ENCODE results near the gene SLC25A47.
A peak's percentile ranks its signal among the peaks of the same experiment; 100 is the strongest.
"Not testable (repeated sequence)": the region's sequence is repeated elsewhere in the genome, so short reads cannot be mapped to it uniquely, and the experiment has no call there.

Gene SLC25A47

GRCh38 chr14:100279563-100279962 lies 43.6 kb upstream of the SLC25A47 start:
- peak overlapping the region in 2 of 3 experiments; percentile 1 to 13 for H3K27ac Mint-ChIP-seq
- peaks cover 21% of the 10 kb centered on the region for H3K36me3 Mint-ChIP-seq (ENCODE audit: low read depth)

GRCh38 chr14:100281286-100282082 lies 41.7 kb upstream of the SLC25A47 start:
- no peaks in the 10 kb centered on the region for H3K9me3 Mint-ChIP-seq
- H3K4me1 Mint-ChIP-seq: peaks cover 4% of the 10 kb centered on the region
- no peak overlapping the region for H3K27ac Mint-ChIP-seq
- H3K4me3 Mint-ChIP-seq: no peak overlapping the region
- TF ChIP-seq CTCF (IDR thresholded peaks at IDR 0.05; ENCODE audit: unreplicated experiment in 3 of 3): no peak
- H3K27me3 Mint-ChIP-seq (ENCODE audit: low read depth): no peaks in the 10 kb centered on the region
- H3K36me3 Mint-ChIP-seq (ENCODE audit: low read depth): peaks cover 16% of the 10 kb centered on the region

More at GRCh38 chr14:100279563-100279962, 43.6 kb upstream of the SLC25A47 start:
- no peaks in the 10 kb centered on the region for H3K4me1 Mint-ChIP-seq
- H3K9me3 Mint-ChIP-seq: no peaks in the 10 kb centered on the region
- no peak for TF ChIP-seq CTCF (IDR thresholded peaks at IDR 0.05; ENCODE audit: unreplicated experiment in 3 of 3)
- H3K27me3 Mint-ChIP-seq (ENCODE audit: low read depth): no peaks in the 10 kb centered on the region
- H3K4me3 Mint-ChIP-seq: no peak overlapping the region

GRCh38 chr14:100282083-100282350 lies 41.1 kb upstream of the SLC25A47 start:
- peaks cover 16% of the 10 kb centered on the region for H3K36me3 Mint-ChIP-seq (ENCODE audit: low read depth)

GRCh38 chr14:100282766-100283419 lies 40.2 kb upstream of the SLC25A47 start:
- H3K36me3 Mint-ChIP-seq (ENCODE audit: low read depth): peaks cover 12% of the 10 kb centered on the region
- no peaks in the 10 kb centered on the region for H3K27me3 Mint-ChIP-seq (ENCODE audit: low read depth)
- no peak for TF ChIP-seq CTCF (IDR thresholded peaks at IDR 0.05; ENCODE audit: unreplicated experiment in 3 of 3)
- H3K4me3 Mint-ChIP-seq: peak overlapping the region; percentile 61 to 70 (median 62)
- peaks cover 9% of the 10 kb centered on the region for H3K4me1 Mint-ChIP-seq
- H3K27ac Mint-ChIP-seq: peak overlapping the region; percentile 71 to 83 (median 83)
- H3K9me3 Mint-ChIP-seq: no peaks in the 10 kb centered on the region

More at GRCh38 chr14:100282083-100282350, 41.1 kb upstream of the SLC25A47 start:
- Mint-ChIP-seq H3K27ac (peak overlapping the region in 2 of 3 experiments; percentile 71 to 83), H3K9me3 (no peaks in the 10 kb centered on the region), H3K4me3 (no peak overlapping the region), H3K4me1 (peaks cover 4% of the 10 kb centered on the region), H3K27me3 (ENCODE audit: low read depth) (no peaks in the 10 kb centered on the region)
- TF ChIP-seq CTCF (IDR thresholded peaks at IDR 0.05; ENCODE audit: unreplicated experiment in 3 of 3): no peak

GRCh38 chr14:100283436-100283835 lies 39.7 kb upstream of the SLC25A47 start:
- H3K9me3 Mint-ChIP-seq; H3K27me3 Mint-ChIP-seq (ENCODE audit: low read depth); H3K4me1 Mint-ChIP-seq: not testable (repeated sequence)
- peak overlapping the region; percentile 71 to 83 (median 83) for H3K27ac Mint-ChIP-seq
- H3K4me3 Mint-ChIP-seq: peak overlapping the region; percentile 55 to 62 (median 61)
- H3K36me3 Mint-ChIP-seq (ENCODE audit: low read depth): peaks cover 12% of the 10 kb centered on the region

- H3K36me3 Mint-ChIP-seq (ENCODE audit: low read depth): peaks cover 11% of the 10 kb centered on the region
- H3K4me3 Mint-ChIP-seq: peak overlapping the region; percentile 77 to 79 (median 79)
- no peaks in the 10 kb centered on the region for H3K9me3 Mint-ChIP-seq
- H3K27ac Mint-ChIP-seq: peak overlapping the region; percentile 64 to 85 (median 73)
- TF ChIP-seq CTCF (IDR thresholded peaks at IDR 0.05; ENCODE audit: unreplicated experiment in 3 of 3): no peak
- H3K4me1 Mint-ChIP-seq: peaks cover 16% of the 10 kb centered on the region
- H3K27me3 Mint-ChIP-seq (ENCODE audit: low read depth): no peaks in the 10 kb centered on the region
These were observed 38.9 kb upstream of the SLC25A47 start for GRCh38 chr14:100283984-100284881.
